Measurements from ENCODE around the gene NLRP3.

NLRP3 gene

GRCh38 chr1:247448107-247448791, 32.3 kb downstream of the NLRP3 start:
- ATAC-seq = peak; percentile 94

GRCh38 chr1:247451388-247452010, 35.5 kb downstream of the NLRP3 start:
- ATAC-seq = no peak
- TF ChIP-seq ISL1 (CRISPR knock-in tag; IDR thresholded peaks at IDR 0.05) (no peak), ZNF70 (CRISPR knock-in tag; IDR thresholded peaks at IDR 0.05) (no peak), TOX (CRISPR knock-in tag; IDR thresholded peaks at IDR 0.05; ENCODE audit: borderline replicate concordance) (no peak), ZC3H10 (CRISPR knock-in tag; IDR thresholded peaks at IDR 0.05) (no peak), SNAI2 (CRISPR knock-in tag; IDR thresholded peaks at IDR 0.05) (no peak), ARNTL (CRISPR knock-in tag; IDR thresholded peaks at IDR 0.05; ENCODE audit: borderline replicate concordance, low read depth) (no peak), ZFP30 (CRISPR knock-in tag; IDR thresholded peaks at IDR 0.05) (no peak), ESRRG (CRISPR knock-in tag; IDR thresholded peaks at IDR 0.05) (no peak), CSDC2 (CRISPR knock-in tag; IDR thresholded peaks at IDR 0.05) (no peak), BACH2 (CRISPR knock-in tag; IDR thresholded peaks at IDR 0.05; ENCODE audit: borderline replicate concordance) (no peak), GLIS3 (CRISPR knock-in tag; IDR thresholded peaks at IDR 0.05) (no peak), ZNF565 (CRISPR knock-in tag; conservative IDR thresholded peaks at IDR 0.05; ENCODE audit: low read depth) (no peak), TCF4 (CRISPR knock-in tag; IDR thresholded peaks at IDR 0.05; ENCODE audit: borderline replicate concordance) (no peak), TSHZ2 (CRISPR knock-in tag; IDR thresholded peaks at IDR 0.05) (no peak), OSR1 (CRISPR knock-in tag; IDR thresholded peaks at IDR 0.05) (no peak), PPARA (CRISPR knock-in tag; IDR thresholded peaks at IDR 0.05; ENCODE audit: borderline replicate concordance) (no peak), CREB5 (CRISPR knock-in tag; IDR thresholded peaks at IDR 0.05; ENCODE audit: low read depth) (no peak), PATZ1 (CRISPR knock-in tag; IDR thresholded peaks at IDR 0.05; ENCODE audit: borderline replicate concordance) (no peak)

More at GRCh38 chr1:247448107-247448791, 32.3 kb downstream of the NLRP3 start:
- TF ChIP-seq CSDC2 (CRISPR knock-in tag; IDR thresholded peaks at IDR 0.05) (no peak), RARB (CRISPR knock-in tag; IDR thresholded peaks at IDR 0.05) (no peak)

GRCh38 chr1:247452447-247453039, 36.6 kb downstream of the NLRP3 start:
- no peak for ATAC-seq
- TF ChIP-seq PATZ1 (CRISPR knock-in tag; IDR thresholded peaks at IDR 0.05; ENCODE audit: borderline replicate concordance) (no peak), ZFP30 (CRISPR knock-in tag; IDR thresholded peaks at IDR 0.05) (no peak), RARB (CRISPR knock-in tag; IDR thresholded peaks at IDR 0.05) (no peak), OSR1 (CRISPR knock-in tag; IDR thresholded peaks at IDR 0.05) (no peak), PPARA (CRISPR knock-in tag; IDR thresholded peaks at IDR 0.05; ENCODE audit: borderline replicate concordance) (no peak), ZNF70 (CRISPR knock-in tag; IDR thresholded peaks at IDR 0.05) (no peak), SNAI2 (CRISPR knock-in tag; IDR thresholded peaks at IDR 0.05) (no peak), ZNF8 (CRISPR knock-in tag; IDR thresholded peaks at IDR 0.05) (no peak), ZC3H10 (CRISPR knock-in tag; IDR thresholded peaks at IDR 0.05) (no peak), CSRNP3 (CRISPR knock-in tag; IDR thresholded peaks at IDR 0.05) (no peak), GLIS3 (CRISPR knock-in tag; IDR thresholded peaks at IDR 0.05) (no peak), POU6F1 (CRISPR knock-in tag; IDR thresholded peaks at IDR 0.05; ENCODE audit: borderline replicate concordance, low read depth) (no peak), CREB5 (CRISPR knock-in tag; IDR thresholded peaks at IDR 0.05; ENCODE audit: low read depth) (no peak), ZFP3 (CRISPR knock-in tag; IDR thresholded peaks at IDR 0.05) (no peak), BACH2 (CRISPR knock-in tag; IDR thresholded peaks at IDR 0.05; ENCODE audit: borderline replicate concordance) (no peak), ESRRG (CRISPR knock-in tag; IDR thresholded peaks at IDR 0.05) (no peak), CSDC2 (CRISPR knock-in tag; IDR thresholded peaks at IDR 0.05) (no peak), ARNTL (CRISPR knock-in tag; IDR thresholded peaks at IDR 0.05; ENCODE audit: borderline replicate concordance, low read depth) (no peak), ISL1 (CRISPR knock-in tag; IDR thresholded peaks at IDR 0.05) (no peak)

All from SK-N-SH treated with all-trans-retinoic acid at 6 μM for 48 hours (cell line).